GM19193 (cell line): Measurements from ENCODE around the gene ENTPD1.

Experiments
- POLR2A ChIP-seq: IDR thresholded peaks from 4 replicates; pipeline ENCODE4 v1.6.1; 2011; ENCODE audit not compliant: insufficient read depth, insufficient read length; ENCODE audit errors: extremely low read depth

Gene ENTPD1

DNA sequence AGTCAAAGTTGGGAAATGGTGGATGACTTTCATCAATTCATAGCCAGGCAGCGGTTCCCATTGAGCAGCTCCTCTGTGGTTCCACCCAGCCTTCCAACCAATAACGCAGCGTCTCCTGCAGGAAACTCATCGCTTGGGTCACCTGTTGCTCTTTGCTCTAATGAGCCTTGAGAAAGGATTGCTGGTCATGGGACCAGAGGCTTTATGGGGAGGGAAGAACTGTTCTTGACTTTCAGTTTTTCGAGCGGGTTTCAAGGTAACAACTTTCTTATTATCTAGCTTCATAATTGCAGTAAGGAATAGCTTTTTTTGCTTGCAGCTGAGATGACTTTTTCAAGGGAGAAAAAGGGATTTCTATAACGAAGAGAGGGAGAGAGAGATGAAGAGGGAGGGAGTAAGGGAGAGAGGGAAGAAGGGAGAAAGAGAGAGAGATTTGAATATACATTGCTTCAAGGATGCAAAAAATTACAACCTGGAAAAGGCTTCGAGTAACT, 405 bp upstream of the ENTPD1 start:
- no peak for TF ChIP-seq POLR2A

DNA sequence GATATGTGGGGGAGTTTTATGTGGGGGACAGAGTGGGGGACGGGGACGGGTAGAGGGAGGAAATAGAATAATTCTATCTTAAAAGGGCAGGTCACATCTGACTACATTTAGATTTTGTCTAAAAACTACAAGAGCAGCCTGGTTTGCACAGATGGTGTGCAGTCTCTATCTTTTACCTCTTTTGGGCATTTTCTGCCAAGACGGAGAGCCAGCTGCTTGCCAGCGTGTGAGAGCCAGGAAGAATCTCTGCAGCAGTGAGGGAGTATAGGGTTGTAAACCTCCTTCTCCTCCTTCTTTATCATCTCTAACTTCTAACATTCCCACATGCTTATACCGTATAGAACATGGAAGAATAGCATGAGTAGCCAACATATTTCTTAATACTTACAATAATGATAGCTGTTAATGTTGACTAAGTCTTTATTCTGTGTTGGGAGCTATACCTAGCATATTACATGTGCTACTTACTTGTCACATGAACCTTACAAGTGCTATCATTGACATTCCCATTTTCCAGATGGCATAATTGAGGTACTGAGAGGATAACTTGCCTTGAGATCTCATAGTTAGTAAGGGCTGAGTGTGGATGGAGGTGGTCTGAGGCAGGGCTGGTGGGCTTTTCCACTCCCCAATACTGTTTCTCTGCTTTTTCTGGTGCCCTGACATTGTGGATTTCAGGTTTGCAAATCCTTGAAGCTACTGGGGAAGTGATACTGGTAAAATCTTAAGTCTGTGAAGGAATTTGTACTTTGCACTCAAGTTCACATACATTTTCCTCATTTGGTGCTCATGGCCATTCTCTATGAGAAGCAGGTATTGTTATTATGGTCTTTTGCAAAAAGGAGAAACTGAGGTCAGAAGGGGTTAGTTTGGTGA, 1.1 kb downstream of the ENTPD1 start:
- TF ChIP-seq POLR2A: no peak

DNA sequence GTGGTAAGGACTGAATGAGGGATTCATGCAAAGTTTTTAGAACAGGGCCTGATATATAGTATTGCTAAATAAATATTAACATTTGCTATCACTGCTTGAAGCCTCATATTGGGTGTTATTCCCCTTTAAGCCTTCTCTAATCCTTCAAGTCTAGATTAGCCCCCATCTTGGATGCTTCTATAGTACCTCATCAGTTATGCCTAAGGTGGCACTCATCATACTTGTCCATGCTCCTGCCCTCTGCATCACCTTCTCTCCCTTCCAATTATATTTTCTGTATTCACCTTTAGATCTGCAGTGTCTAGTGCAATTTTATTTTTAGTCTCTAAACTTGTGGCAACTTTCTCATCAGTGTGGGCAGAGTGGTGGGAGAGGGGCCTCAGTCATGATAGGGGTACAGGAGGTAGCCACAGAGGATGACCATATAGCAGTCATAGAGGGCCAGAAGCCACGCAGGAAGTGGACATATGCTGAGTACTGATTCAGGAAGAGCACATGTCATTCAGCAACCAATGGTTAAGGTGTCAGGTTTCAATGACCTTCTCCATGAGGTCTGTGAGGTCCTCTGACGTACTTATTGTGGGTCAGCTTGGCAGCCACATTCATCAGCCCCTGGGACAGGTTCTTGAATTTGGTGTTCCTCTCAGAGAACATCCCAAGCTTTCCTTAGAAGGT, 2.5 kb downstream of the ENTPD1 start:
- TF ChIP-seq POLR2A: peak; percentile 54

DNA sequence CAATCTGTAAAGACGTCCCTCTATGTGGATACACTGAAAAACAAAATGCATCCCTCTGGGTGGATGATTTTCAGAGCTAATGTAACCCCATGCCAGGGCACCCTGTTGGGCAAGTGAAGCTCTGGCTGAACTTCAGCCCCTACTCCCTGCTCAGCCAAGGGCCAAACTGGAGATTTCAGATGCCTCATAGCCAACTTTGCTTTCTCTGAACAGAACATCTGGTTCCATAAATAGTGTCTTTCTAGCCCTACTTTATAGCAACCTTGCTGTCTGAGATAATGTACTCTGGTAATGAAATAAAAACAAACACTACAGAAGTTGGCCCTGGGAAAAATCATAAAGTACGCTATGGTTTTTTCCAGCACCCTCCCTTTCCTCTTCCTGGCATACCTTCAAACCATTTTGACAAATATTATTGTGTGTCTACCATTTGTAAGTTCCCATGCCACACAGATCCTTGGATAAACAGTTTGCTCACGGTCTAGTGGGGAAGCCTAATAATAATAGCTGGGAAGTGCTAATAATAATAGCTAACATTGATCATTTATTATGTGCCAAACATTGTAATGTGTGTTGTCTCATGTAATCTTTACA, 3.4 kb downstream of the ENTPD1 start:
- no peak for TF ChIP-seq POLR2A

DNA sequence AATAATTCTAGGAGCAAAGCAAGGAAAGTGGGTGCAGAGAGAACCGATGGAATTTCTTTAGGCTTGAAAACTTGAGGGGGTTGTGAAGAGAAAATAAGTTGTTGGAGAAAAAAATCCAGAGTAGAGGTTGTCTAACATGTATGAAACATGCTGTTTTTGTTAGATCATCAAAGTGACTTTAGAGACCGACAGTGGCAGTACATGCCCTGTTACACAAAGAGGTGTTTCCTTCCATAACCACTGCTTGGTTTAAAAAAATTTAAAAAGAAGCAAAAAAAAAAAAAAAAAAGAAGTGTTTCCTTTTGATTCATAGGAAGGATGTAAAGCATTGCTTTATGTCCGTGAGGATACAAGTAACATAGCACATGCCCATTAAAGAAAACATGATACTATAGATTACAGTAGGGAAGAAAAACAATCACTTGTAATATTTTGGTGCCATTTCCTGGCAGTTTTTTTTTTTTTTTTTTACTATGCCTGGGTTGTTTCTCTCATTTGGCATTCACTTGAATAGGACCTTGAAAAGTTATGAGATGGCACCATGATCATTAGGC, 6.1 kb downstream of the ENTPD1 start:
- no peak for TF ChIP-seq POLR2A

DNA sequence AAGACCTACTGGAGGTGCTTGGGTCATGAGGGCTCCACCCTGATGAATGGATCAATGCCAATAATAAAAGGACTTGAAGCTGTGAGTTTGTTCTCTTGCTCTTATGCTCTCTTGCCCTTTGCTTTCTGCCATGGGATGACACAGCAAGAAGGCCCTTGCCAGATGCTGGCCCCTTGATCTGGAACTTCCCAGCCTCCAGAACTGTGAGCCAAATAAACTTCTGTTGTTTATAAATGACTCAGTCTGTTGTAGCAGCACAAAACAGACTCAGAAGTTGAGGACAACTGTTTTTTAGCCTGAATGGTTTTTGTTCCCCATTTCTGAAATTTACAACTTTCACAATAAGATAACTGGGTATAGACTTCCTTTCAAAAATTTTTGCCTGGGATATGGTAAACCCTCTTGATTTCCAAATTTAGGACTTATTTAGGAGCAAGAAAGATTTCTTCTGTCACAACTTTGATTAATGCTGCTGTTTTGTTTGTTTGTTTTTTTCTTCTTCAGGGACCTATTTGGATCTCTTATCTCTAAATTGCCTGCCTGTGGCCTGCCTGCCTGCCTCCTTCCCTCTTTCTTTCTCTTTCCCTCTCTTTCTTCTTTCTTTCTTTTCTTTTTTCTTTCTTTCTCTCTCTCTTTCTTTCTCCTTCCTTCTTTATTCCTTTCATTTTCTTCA, 12.1 kb downstream of the ENTPD1 start:
- TF ChIP-seq POLR2A: peak; percentile 32

DNA sequence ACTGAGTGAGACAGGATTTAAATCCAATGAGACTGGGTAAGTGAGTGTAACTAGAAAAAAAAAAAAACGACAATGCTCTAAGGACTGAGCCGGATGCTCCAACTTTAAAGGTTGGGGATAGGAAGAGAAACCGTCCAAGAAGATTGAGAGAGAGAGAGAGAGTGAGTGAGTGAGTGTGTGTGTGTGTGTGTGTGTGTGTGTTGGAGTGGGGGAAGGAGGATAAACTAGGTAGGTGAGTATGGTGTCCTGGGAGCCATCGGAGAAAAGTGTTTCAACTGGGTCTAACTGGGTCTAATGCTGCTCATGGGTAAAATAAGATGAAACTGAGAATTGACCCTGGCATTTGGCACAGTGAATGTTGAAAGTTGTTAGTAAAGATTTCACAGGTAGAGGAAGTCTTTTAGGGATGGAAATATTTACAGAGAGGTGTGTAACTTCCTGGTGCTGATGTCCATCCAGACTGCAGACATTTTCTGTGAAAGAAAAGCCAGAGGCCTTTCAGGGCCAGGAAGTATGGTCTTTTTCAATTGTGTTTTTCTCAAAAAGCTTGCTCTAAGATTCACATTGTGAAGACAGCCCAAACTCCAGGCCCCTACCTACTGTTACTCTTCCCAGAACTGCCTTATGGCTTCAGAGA, 14.2 kb downstream of the ENTPD1 start:
- TF ChIP-seq POLR2A: no peak

DNA sequence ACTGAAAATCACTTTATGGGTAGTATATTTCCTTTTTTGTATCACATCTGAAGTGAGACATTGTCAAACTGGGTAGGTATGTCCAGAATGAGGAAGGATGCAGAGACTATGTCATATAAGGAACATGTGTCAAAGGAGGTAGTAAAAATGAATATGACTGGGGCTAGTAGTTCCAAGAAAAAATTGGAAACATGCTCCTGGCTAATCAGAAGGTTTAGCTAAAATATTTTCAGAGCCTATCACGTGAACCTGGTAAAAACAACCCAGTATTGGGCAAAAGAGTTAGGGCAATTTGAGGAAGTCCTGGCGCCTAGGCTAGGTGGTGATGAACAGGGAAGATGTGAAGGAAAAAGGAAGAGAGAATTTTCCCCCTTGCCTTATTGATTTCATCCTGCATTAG, 26.4 kb downstream of the ENTPD1 start:
- TF ChIP-seq POLR2A: no peak

DNA sequence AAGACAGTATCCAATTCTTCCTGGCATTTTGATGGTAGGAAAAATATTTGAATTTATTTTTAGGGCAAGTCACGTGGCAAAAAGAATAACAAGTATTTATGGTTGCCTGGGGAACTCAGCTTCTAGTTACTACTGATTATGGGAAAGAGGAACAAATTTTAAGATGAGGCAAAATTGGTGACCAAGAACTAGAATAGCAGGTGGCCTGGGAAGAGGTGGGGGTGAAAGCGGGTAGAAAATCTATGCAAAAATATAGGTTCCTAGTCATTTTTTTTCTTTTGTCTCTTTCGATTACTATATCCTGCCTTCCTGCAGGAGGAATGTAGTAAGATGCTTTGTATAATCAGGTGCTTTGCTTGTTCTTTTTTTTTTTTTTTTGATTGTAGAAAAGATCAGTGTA, 27.8 kb downstream of the ENTPD1 start:
- no peak for TF ChIP-seq POLR2A

DNA sequence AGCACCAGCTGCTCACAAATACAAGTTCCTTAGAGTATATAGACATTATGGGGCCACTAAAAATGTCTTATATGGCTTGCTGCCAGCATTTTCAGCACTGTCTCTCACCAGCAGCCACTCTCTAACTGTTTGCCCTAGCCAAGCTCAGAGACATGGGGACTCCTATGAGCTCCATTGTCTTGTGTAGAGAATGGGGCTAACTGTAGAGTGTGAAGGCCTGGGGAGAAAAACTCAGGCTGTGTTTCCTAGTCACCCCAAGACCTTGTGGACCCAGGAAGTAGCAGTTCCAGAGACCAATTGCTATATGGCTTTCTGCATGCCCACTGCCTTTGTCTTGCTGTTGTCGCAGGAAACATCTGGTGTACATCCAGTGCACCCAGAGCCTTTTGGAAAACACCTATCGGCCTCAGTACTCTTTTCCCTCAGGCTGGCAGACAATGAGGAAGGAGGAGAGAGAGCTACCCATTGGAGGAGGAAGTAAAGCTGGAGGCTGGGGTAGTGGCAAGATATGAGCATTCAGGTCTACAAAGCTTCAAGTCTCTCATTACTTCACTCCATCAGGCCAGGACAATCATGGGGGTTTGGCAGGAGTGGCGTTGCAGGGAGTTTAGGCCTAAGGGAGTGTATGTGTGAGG, 28.4 kb downstream of the ENTPD1 start:
- peak; percentile 18 for TF ChIP-seq POLR2A

DNA sequence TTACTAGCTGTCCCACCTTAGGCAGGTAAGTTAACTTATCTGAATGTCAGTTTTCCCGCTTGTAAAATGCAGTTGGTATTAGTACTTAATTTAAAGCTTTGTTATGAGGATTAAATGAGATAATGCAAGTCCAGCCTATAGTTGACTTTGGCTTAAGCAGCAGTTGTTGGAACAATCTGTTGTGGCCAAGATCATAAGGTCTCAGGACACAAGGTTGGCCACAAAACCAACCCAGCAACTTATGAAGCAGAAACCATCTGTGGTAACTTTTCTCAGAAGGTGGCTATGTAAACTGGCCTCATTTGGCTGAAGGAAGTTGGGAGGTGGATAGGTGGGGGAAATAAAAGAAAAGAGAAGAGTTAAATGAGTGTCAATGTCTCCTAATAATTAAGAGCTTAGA, 29.4 kb downstream of the ENTPD1 start:
- TF ChIP-seq POLR2A: no peak

DNA sequence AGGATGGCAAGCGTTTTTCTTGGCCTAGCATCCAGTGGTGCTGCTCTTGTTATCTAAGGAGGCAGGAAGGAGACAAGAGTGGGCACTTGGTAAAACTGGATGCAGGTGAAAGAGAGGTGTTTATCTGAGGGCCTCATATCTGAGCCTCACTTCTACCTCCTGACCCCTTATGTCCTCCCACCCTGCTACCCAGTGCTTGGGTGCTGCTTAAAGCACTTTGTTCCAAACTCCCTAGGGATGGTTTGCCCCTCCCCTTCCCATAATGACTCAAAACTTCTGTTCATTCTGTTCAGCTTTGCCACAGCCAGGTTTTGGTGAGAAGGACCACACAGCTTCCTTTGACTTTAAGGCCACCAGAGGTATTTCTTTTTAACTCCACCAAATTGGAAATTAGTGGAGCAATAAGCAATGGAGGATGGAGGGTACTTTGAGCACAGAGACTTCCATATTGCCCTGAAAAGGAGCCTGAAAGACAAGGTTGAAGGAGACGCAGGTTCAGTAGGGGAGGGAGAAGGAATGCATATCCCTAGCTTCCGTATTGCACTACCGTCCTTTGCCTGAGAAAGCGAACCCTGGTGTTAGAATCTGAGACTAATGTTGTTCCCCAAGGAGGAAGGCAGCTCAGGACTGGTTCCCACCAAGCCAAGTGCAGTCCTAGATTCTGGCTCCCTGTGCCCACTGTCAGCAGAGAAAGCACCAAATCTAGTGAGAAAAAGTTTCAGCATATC, 30.1 kb downstream of the ENTPD1 start:
- peak; percentile 18 for TF ChIP-seq POLR2A

DNA sequence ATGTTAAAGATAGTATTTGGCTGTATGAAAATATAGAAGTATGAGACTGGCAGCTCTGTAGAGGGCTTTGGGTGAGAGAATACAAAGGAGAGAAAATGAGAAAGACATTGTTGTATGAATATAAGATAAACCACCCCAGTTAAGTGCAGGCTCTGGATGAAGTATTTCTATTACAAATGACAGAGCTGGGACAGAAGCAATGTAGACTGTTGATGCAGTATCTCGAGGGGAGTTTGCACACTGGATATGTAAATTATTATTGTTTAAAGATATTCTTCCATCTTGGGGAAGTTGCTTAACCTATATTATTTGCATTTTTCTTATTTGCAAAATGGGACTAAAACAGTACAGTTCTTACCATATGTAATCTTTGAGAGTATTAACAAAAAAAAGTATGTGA, 31.5 kb downstream of the ENTPD1 start:
- TF ChIP-seq POLR2A: no peak
